ENCODE measurements around the gene TUBB4B. TPM values are rescaled to one million over a fixed set of nuclear protein-coding genes. Genes with fewer than 3 reads are reported as not detected.

The TUBB4B gene
- polyA plus RNA-seq, 1 of the 3 experiments (the other 2 are of a cell fraction): 508 TPM

- ChIA-PET POLR2A (interaction anchor here (1.9 kb wide), 1 partner anchor 10 kb away, joined by 11 read pairs; the partner anchor contains the start of gene TUBB4B), CTCF (interaction anchor here (1.7 to 8.2 kb wide), 3 partner anchors 11 to 52 kb away, joined by 4 to 38 read pairs (median 7); partner anchors contain the start of gene NRARP)
- Histone ChIP-seq H3K4me1 (ENCODE audit: control insufficient read depth in 1 of 2, insufficient read depth in 2 of 2, low read depth in 1 of 2, low read length in 1 of 2) (peaks cover 0 to 14% of the 10 kb centered on the region in 2 experiments; a peak in 1 of 4 replicates), H3F3A (replicated peaks; ENCODE audit: insufficient read depth) (no peaks in the 10 kb centered on the region), H2AFZ (ENCODE audit: low read depth) (no peak overlapping the region), H3K4me2 (no peak overlapping the region), H3K27me3 (ENCODE audit: insufficient read depth) (no peaks in the 10 kb centered on the region), H3K27ac (ENCODE audit: low read depth in 2 of 2, low read length in 1 of 2) (no peak overlapping the region), H3K9me3 (no peaks in the 10 kb centered on the region), H3K36me3 (replicated peaks in 1 of 2; ENCODE audit: control insufficient read depth in 1 of 2, insufficient read depth in 2 of 2, low read length in 1 of 2) (no peaks in the 10 kb centered on the region), H3K9ac (no peak overlapping the region), H3K9me2 (no peaks in the 10 kb centered on the region), H3K79me2 (ENCODE audit: insufficient read depth) (peaks cover 4% of the 10 kb centered on the region), H4K20me1 (ENCODE audit: insufficient read depth) (no peaks in the 10 kb centered on the region), H3K4me3 (ENCODE audit: low read depth in 2 of 2, low read length in 1 of 2) (no peak overlapping the region)
- DNase-seq: no peak
- 90% methylated on average over 9 of the region's 18 CpGs for WGBS (ENCODE audit: low lambda C conversion rate)
- TF ChIP-seq GATA2 (CRISPR knock-in tag; IDR thresholded peaks at IDR 0.05) (no peak), MXI1 (IDR thresholded peaks at IDR 0.05; ENCODE audit: low read depth, low read length) (no peak), CTCF (IDR thresholded peaks at IDR 0.05) (no peak), TCF12 (IDR thresholded peaks at IDR 0.05) (no peak), REST (IDR thresholded peaks at IDR 0.05; ENCODE audit: low read depth, low read length) (no peak), FOXM1 (IDR thresholded peaks at IDR 0.05; ENCODE audit: low read depth) (no peak), TEAD4 (IDR thresholded peaks at IDR 0.05; ENCODE audit: borderline replicate concordance, insufficient read depth) (no peak), RFX5 (IDR thresholded peaks at IDR 0.05; ENCODE audit: low read length) (no peak), YY1 (IDR thresholded peaks at IDR 0.05; ENCODE audit: low read depth) (no peak), USF1 (IDR thresholded peaks at IDR 0.05; ENCODE audit: borderline replicate concordance, low read depth) (no peak), IRF3 (IDR thresholded peaks at IDR 0.05; ENCODE audit: low read depth, low read length) (no peak), EP300 (IDR thresholded peaks at IDR 0.05; ENCODE audit: borderline replicate concordance in 1 of 2, low read depth in 1 of 2, low read length in 1 of 2) (no peak), MAX (IDR thresholded peaks at IDR 0.05; ENCODE audit: low read depth) (no peak), RCOR1 (IDR thresholded peaks at IDR 0.05; ENCODE audit: low read length) (no peak), PBX3 (IDR thresholded peaks at IDR 0.05) (no peak), CHD2 (IDR thresholded peaks at IDR 0.05; ENCODE audit: low read length, partially characterized antibody) (no peak), ELF1 (IDR thresholded peaks at IDR 0.05) (no peak), TAF1 (IDR thresholded peaks at IDR 0.05; ENCODE audit: borderline replicate concordance, low read depth, low read length) (no peak), SIN3A (IDR thresholded peaks at IDR 0.05; ENCODE audit: borderline replicate concordance, low read depth, low read length) (no peak)
These were observed 9.5 kb downstream of the TUBB4B start for GRCh38 chr9:137250329-137251193.

Data from SK-N-SH (cell line).